OCI-M2 (cell line): ENCODE results near the gene TRABD2B.

Experiments
- DNase-seq: peaks from one replicate; lab custom pipeline; 2025; ENCODE audit not compliant: unreplicated experiment; lab: John Stamatoyannopoulos, UW

TRABD2B gene

DNA sequence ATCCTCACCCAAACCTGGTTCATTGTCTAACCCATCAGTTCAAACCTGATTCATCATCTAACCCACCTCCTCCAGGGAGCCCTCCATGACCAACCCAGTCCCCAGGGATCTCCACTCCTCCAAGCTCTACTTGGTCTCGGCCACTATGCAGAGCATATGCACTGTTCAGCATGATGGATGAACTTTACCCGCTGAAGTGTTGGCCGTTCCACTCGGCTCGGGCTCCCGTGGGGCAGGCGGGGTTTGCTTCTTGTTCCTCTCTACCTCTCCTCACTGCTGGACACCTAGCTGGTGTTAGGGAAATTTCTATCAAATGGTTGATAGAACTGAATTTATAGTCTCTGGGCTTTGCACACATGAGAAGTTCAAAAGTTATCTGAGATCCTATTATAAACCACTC, 111.0 kb downstream of the TRABD2B start:
- DNase-seq, result no peak

DNA sequence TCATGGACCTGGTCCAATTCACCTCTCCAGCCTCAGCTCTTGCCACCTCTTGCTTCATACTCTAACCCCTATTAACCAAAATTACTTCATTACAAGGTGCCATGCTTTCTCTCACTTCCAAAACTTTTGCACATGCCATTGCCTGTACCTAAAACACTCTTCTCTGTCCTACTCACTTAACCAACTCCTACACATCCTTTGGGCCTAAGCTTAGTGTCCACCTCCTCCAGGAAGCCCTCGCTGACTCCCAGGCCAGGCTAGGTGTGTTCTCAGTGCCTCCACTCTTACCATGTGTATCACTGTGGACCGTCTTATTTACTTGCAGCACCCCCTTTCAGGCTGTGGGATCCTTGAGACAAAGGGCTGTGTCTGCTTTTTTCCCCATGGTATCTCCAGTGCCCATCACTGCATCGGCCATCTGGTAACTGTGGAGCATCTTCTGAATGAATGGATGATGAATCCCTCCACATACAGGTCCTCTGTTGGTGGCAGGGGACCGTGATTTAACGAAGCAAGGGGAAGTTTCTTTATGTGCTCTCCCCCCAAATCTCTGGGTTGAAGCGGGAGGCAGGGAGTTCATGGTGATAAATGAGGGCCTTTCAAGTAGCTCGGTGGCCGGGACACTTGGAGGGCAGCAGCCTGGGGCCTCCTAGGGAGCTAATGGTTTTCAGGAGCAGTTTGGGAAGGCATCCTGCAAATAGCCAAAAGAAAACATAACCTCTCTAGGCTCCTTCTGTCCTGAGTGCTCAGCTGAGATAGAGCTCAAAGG, 111.9 kb downstream of the TRABD2B start:
- no peak for DNase-seq

DNA sequence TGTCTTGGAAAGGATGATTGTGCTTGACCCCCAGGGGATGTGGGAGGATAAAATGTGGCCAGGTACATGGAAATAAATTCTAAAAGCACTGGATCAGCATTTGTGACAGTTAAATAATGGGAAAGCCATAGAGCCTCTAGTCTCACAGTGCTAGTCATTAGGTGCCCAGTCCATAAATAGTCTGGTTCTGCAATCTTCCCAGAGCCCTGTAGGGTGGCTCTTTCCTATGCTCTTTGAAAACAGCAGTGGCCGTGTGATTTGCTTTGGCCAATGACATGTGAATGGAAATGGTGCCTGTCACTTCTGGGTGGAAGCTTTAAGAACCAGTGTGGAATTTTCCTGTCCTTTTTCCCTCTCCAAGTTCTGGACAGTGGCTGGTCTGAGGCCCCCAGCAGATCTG, 113.2 kb downstream of the TRABD2B start:
- DNase-seq, result no peak

DNA sequence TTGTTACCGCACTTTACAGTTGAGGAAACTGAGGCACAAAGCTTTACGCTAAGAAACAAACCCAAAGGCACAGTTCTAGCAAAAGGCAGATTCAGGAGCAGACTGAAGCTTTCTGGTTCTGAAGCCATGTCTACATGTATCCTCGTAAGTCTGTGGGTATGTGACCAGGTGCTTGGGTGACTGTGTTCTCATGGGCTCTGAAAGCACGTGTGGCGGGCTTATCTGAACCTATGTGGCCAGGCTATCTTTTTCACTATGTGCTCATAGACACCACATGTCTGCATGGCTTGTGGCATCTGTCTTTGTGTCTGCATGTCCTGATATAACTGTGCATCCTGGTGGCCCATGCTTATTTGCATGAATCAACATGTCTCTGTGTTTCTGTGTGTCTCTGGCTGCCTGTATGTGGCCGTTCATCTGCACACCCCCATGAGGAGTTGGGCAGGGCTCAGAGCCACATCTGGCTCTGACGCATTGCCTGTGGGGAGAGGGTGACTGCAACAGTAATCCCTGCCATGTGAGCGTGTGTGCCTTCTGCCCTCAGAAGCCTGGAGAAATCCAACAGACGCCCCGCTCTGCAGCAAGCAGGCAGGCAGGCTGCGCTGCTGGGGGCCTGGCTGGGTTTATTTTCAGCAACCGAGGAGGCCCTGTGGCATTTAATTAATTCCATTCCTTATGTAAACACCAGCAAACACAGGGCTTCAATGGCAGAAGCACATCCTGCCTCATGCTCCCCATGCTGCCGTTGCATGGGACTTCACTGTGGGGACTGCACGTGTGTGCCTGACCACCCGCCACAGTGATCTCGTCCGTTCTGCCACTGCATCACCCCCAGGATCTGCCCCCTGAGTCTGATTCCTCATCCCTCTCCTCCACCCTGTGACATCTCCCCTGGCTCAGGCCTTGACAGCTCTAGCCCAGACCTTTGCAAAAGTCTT, 115.4 kb downstream of the TRABD2B start:
- DNase-seq, result no peak

DNA sequence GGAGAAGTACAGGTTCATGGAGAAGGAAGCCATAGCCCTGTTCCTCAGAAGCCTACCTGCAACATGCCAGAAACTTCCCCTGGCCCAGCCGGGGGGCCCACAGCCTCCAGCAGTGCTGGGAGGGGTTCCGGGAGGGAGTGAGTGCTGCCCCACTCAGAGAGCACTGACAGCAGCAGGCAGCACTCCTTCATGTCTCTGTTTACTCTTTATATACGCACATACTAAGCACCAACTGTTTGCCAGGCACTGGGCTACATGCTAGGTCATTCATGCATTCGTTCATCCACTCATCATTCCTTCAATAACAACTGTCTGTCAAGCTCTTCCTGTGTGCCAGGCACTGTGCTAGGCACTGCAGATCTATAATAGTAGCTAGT, 120.6 kb downstream of the TRABD2B start:
- DNase-seq, result no peak

DNA sequence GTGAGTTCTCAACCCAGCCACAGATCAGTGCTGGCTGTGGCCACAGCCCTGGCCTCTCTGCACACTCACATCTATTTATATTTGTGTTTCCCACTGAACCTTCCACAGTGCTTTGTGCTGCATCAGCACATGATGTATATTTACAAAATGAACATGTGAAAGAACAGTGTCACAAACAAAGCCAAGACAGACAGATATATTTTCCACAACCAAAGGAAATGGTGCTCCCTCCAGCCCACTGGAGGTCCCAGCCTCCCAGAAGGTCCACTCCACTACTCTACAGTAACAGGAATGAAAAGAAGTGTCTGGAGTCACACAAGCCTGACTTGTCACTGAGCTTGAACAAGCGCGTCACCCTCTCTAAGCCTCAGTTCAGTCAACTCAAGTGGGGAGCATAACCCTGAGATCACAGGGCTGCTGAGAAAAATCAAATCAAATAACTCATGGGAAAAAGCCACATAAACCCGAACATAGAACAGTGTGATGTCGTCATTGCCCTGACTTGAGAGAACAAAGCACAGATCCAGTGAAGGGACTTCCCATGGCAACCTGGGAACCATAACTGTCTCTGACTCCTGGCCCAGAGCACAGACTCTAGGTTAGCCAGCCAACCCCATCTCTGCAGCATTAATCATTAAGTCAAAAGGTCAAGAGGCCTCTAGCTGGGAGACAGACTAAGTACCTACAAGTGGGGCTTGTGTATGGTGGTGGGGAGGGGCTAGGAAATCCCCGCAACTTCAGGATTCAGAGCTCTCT, 121.2 kb downstream of the TRABD2B start:
- DNase-seq, result no peak

DNA sequence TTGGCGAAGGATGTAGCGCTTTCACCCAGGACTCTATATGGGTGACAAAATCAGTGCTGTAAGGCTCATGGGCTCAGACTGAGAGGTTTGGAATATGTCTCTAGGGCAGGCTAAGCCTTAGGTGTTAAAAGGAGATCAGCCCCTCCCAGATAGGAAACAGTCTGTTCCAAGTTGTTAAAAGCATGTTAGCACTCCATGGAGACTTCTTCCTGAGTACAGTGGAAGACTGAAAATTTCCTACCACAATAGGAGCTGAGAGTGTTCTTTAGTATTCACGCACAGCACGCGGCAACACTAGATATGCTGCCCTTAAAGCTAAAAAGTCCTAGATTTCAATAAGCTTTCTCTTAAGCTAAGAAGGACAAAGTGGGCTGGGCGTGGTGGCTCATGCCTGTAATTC, 122.1 kb downstream of the TRABD2B start:
- no peak for DNase-seq

DNA sequence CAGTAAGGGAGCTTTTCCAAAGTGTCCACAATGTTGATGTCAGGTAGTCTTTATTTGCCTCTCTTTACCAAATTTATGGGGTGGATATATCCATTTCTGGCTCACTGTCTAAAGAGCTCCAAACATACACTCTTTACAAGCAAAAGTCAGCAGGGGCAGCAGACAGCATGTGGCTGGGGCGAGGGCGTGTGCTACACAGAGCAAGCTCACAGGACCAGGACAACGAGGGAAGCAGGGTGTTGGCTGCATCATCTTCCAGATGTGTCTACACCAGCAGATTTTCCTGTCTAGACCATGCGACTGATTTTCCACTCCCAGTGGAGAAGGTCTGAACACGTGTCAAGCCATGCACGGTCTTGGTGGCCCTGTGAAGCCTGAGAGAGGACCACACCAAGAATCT, 123.8 kb downstream of the TRABD2B start:
- DNase-seq, result no peak

DNA sequence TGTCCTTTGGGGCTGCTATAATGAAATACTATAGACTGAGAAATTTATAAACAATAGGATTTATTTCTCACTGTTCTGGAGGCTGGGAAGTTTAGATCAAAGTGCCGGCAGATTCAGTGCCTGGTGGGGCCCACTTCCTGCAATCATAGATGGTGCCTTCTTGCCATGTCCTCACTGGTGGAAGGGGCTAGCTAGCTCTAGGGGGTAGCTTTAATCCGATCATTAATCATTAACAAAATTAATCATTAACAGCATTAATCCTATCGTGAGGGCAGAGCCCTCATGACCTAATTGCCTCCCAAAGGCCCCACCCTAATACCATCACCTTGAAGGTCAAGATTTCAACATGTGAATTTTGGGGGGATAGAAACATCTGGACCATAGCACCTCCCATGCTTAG, 124.3 kb downstream of the TRABD2B start:
- DNase-seq, result no peak

DNA sequence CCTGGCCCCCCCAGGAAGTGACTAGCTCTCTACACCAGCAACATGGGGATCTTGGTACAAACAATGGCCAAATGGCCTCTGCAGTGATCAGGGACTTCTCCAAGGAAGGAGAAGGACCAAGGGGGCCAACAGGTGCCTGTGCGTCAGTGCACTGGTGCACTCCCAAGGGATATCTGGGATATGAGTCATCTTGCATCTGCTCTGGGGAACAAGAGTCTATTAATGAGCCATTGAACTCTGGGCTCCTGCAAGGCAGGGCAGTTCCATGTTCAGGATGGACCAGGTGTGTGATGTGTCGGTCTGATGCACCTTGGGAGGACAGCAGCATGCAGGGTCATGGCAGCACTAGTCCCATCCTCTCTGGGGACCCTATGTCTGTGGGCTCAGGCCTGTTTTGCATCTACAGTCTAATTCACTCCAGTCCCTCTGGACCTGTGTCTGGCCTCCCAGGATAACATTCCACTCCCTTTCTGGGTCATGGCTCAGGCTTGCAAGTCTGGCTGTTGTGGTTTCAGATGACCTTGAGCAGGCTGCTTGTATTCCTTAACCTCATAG, 125.3 kb downstream of the TRABD2B start:
- no peak for DNase-seq

DNA sequence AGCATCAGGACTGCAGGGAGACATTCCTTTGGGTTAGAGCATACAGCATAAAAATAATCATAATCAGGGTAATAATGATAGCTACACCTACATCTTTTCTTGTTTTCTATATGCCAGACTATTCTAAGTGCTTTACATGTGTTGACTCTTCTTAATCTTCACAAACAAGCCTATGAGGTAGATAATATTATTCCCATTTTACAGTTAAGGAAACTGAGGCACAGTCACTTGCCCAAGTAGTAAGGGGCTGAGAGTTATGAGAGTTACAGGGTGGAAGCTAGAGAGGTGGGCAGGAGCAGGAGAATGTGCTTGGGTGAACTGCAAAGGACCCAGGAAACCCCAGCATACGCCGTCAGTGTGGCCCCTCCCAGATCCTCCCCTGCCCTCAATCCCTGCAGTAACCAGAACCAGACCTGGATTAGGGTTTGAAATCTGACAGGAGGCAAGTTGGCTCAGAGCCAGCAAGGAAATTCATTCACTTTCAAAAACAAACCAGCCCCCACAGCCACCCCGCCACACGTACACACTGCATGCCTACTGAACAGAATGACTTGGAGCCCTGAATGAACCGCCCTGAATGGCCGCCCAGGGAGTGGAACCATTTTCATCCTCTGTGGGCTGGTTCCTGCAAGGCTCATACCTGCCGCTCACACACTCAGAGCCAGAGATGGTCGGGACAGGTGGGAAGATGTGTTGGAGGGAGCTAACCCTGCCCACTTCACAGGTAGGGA, 126.1 kb downstream of the TRABD2B start:
- no peak for DNase-seq

DNA sequence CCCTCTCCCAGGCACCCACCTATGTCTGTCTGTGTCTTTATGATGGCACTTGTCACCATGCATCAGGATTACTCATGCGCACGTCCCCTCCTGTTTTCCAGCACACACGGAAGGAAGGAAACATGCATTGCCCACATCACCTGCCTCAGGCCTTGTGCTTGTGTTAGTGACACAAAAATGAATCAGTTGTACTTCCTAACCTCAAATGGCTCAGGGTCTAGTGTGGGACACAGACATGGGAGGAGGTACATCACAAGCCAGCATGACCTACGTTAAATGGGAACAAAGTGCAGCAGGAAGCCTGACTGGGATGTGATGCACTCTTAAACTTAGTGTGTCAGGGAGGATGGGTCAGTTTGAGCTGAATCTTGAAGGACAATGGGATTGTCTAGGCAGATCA, 126.7 kb downstream of the TRABD2B start:
- no peak for DNase-seq

DNA sequence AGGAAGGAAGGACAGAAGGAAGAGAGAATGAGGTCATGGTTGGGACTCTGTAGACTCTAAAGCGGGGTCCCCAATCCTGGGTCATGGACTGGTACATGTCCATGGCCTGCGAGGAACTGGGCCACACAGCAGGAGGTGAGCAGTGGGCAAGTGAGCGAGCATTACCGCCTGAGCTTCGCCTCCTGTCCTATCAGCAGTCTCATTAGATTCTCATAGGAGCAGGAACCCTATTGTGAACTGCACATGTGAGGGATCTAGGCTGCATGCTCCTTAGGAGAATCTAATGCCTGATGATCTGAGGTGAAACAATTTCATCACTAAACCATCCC, 128.9 kb downstream of the TRABD2B start:
- DNase-seq, result no peak

DNA sequence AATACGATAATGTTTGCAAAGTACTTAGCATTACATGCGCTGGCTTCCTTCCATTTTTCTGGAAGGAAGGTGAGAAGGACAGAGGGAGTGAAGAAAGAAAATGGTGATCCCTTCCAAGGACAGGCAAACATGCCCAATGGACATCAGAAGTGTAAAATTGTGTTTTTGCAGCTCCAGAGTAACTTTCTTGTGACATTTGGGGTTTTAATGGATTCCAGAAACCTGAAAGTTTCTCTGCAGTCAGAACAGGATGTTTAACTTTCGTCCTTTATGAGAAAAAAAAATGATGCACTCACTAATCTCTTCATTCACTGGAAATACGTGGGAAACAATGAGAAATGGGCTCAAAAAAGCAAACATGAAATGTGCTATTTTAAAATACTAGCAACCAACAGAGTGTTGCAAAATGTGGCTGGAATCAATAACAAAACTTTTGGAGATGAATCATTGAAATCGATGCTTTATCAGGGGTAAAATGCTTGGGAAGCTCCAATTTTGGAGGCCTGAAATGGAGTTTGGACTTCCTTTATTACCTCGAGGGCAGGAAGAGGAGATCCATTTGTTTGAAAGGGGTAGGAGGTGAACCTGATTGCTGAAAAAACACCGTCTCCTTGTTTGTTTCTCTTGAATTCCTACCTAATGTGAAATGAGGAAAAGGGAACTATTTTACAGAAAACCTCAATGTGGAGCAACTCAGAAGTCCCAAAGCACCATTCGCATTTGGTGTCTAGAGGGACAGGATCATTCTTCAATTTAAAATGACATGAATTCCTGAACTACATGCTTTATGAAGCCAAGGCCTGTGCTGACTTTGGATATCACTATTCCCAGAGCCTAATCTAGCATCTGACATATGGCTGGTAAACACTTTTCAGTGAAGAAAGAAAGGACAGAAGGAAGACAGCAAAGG, 129.5 kb downstream of the TRABD2B start:
- DNase-seq, result no peak

DNA sequence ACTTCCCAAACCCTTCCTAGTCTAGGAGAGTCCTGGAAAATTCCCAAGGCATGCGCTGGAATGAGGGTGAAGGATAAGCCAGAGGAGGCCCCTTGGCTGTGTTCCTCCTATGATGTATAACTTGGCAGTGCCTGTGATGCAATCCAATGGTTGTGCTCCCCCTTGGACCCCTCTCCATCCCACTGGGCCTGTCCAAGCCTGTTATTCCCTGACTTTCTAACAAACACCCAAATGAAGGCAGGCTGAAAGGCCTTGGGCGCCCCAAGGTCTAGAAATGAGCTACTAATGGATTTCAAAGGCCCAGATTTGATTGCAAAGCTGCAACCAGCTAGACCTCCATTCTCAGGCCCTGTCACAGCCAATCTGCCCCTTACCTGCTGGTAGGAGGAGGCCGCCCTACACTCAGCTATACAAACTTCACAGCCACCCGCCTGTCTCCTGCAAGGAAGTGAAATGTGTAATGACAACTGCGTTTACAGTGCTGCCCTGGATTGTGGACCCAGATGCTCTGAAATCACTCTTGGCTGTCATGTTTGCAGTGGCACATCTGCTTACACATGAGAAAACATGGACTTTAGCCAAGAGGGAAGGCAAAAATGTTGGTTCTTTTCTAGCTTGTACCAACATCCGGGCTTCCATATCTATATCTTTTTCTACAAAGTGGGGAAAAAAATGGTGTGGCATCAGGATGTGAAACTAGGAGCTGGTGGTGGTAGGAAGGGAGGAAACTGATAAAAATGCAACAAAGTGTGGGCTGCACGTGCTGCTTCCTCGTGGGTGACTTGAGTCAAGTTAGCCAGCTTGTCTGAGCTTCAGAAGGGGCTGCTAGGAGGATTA, 130.4 kb downstream of the TRABD2B start:
- no peak for DNase-seq

DNA sequence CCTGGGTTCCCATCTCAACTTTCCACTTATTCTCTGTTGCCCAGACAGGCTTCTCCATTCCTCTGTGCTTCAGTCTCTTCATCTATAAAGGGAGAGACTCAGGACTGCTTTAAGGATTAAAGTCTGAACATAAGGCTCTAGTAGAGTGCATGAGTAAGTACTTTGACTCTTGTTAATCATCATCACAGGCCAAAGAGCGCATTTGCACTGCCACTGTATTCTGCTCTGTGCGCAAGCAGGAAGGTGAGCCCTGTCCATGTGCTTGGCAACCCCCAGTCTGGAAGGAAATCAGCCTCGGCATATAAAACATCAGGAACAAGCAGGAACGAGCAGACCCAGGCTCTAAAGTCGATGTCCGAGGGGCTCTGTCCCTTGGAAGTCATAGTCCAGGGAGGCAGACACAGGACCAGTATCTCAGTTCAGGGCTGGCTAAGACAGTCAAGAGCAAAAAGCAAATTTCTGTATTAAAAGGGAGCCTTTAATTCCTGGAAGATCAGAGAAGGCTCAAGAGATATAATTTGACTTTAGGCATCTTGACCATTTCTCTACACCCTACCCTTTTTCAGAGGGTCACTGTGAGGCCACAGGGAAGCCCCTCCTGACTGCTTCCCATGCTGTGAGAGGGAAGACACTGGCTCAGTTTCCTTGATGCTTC, 131.2 kb downstream of the TRABD2B start:
- DNase-seq, result no peak

DNA sequence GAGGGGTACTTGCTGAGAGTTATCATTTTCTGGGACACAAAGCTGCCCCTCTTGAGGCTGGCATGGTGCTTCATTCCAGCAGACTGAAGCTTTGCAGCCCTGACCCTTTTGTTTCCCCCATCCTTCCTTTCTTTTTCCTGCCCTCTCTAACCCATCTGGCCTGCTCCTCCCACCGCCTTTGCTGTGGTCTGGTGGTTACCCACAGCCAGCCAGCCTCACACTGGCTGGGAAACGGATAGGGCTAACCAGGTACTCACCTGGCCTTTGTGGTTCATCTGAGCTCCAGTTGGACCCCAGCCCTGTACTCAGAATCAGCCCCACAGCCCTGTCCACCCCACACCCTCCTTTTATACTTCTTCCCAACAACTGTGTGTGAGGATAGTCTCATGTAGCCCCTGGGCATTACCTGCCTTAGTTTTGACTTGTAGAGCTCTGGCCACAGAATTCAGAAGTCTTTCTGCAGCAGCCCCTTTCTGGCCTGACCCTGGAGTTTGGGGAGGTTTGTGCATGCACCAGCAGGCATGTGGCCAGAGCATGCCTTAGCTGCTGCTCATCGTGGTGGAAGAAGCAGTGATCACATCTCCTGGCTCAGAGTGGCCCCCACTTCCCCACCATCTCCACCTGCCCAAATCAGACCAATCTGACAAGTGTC, 138.0 kb downstream of the TRABD2B start:
- no peak for DNase-seq

DNA sequence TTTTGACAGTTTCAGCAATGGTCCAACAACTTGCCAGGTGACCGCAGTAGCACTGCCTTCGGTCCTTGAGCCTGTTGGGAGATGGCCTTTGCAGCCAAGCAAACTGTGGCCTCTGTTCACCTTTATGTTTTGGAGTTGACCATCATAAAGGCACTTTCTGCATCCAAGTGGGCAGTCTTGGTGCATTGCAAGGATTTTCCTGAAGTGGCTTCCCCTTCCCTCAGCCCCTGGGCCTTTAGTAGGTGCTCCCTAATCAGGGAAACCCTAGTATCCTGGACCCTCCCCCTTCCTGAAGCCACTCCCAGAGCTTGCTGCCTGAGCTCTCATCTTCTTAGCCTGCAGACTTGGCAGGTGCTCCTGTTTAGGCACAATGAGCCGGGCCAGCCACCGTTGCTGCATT, 140.2 kb downstream of the TRABD2B start:
- DNase-seq, result no peak
